ENCODE measurements around the gene CENPH. TPM values are rescaled to one million over a fixed set of nuclear protein-coding genes. Genes with fewer than 3 reads are reported as not detected.

The CENPH gene
- total and polyA plus RNA-seq, 2 donors (not counting 3 experiments of a cell fraction or from before 2014, with no cell fraction given) = 6.5 to 16.4 TPM

- ChIA-PET POLR2A (no interaction called here), CTCF (no interaction called here)
- no peak overlapping the region for H3K9ac ChIP-seq (replicated peaks; ENCODE audit: extremely low read depth, insufficient read depth, low read length)
- BruUV-seq (replicated peaks) = no TSS peak
- no peaks in the 10 kb centered on the region for H4K20me1 ChIP-seq (replicated peaks; ENCODE audit: control insufficient read depth, extremely low read depth, insufficient read depth, low read length)
- intact Hi-C loops (cut with micrococcal nuclease) (no loop called here), dilution Hi-C loops (cut with MboI; ENCODE audit: extremely low pct_ligation_motif_present, low sequenced_read_pairs) (no loop called here)
- H3K79me2 ChIP-seq (ENCODE audit: control insufficient read depth, insufficient read depth, low read length) = peaks cover 2% of the 10 kb centered on the region
- no peaks in the 10 kb centered on the region for H3K27me3 ChIP-seq (ENCODE audit: control insufficient read depth in 2 of 2, insufficient read depth in 2 of 2, low read length in 2 of 2)
- FAIRE-seq (no peak), DNase-seq (ENCODE audit: low read depth, low spot score) (no peak)
- H3K9me1 ChIP-seq (replicated peaks; ENCODE audit: control insufficient read depth, extremely low read depth, insufficient read depth, low read length) = no peaks in the 10 kb centered on the region
- peaks cover 12% of the 10 kb centered on the region for H3K4me1 ChIP-seq (ENCODE audit: control insufficient read depth, extremely low read depth, insufficient read depth, low read length)
- H2AFZ ChIP-seq (ENCODE audit: low read depth, low read length) = no peak overlapping the region
- no peaks in the 10 kb centered on the region for H3K36me3 ChIP-seq (ENCODE audit: control insufficient read depth in 2 of 2, extremely low read depth in 1 of 2, insufficient read depth in 2 of 2, low read length in 2 of 2)
- TF ChIP-seq POLR2AphosphoS5 (IDR thresholded peaks at IDR 0.05; ENCODE audit: insufficient read depth, low read depth, low read length) (no peak), POLR2A (IDR thresholded peaks at IDR 0.05; ENCODE audit: low read depth, low read length) (no peak), GATA2 (IDR thresholded peaks at IDR 0.05; ENCODE audit: insufficient read depth, insufficient read length, low read depth, low read length) (no peak), EZH2 (IDR thresholded peaks at IDR 0.05; ENCODE audit: borderline replicate concordance, low read depth, low read length, severe bottlenecking) (no peak), FOS (IDR thresholded peaks at IDR 0.05; ENCODE audit: borderline replicate concordance, insufficient read depth, low read length) (no peak), MAX (IDR thresholded peaks at IDR 0.05; ENCODE audit: insufficient read depth, insufficient read length) (no peak), JUN (IDR thresholded peaks at IDR 0.05; ENCODE audit: borderline replicate concordance, insufficient read depth, insufficient read length, low read depth) (no peak), MYC (IDR thresholded peaks at IDR 0.05; ENCODE audit: low read depth, low read length) (no peak)
- TF ChIP-seq, protein P1, sequence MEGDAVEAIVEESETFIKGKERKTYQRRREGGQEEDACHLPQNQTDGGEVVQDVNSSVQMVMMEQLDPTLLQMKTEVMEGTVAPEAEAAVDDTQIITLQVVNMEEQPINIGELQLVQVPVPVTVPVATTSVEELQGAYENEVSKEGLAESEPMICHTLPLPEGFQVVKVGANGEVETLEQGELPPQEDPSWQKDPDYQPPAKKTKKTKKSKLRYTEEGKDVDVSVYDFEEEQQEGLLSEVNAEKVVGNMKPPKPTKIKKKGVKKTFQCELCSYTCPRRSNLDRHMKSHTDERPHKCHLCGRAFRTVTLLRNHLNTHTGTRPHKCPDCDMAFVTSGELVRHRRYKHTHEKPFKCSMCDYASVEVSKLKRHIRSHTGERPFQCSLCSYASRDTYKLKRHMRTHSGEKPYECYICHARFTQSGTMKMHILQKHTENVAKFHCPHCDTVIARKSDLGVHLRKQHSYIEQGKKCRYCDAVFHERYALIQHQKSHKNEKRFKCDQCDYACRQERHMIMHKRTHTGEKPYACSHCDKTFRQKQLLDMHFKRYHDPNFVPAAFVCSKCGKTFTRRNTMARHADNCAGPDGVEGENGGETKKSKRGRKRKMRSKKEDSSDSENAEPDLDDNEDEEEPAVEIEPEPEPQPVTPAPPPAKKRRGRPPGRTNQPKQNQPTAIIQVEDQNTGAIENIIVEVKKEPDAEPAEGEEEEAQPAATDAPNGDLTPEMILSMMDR (IDR thresholded peaks at IDR 0.05; ENCODE audit: extremely low read depth in 1 of 2, insufficient read depth in 1 of 2, low read depth in 1 of 2, low read length in 2 of 2) = no peak
- no peaks in the 10 kb centered on the region for H3K9me3 ChIP-seq (replicated peaks; ENCODE audit: control insufficient read depth, insufficient read depth, low read length)
- no peak overlapping the region for H3K4me2 ChIP-seq (ENCODE audit: insufficient read depth, low read length)
- no peak overlapping the region for H3K4me3 ChIP-seq (replicated peaks in 1 of 3; ENCODE audit: insufficient read depth in 1 of 3, low read depth in 1 of 3, low read length in 3 of 3)
- no peak overlapping the region for H3K27ac ChIP-seq (ENCODE audit: insufficient read depth, low read depth, low read length)
Observed at GRCh38 chr5:69187342-69187741, 2.0 kb upstream of the CENPH start.

Data from endothelial cell of umbilical vein (primary cell).